BJ (cell line): Measurements from ENCODE around the gene SF3B1. TPM values are rescaled to one million over a fixed set of nuclear protein-coding genes. Genes with fewer than 3 reads are reported as not detected.
"Not testable (repeated sequence)": the region's sequence is repeated elsewhere in the genome, so short reads cannot be mapped to it uniquely, and the experiment has no call there.

Source experiments
- CTCF ChIA-PET: fragments of 350-600 bp; formaldehyde crosslinking; extraction: SDS; loops from one replicate; lab custom pipeline; 2021; ENCODE audit warnings: antibody characterized with exemption, inconsistent platforms; lab: Yijun Ruan, JAX
- POLR2A ChIA-PET: fragments of 300-600 bp; sonication (Branson Sonifier 250); formaldehyde crosslinking; extraction: SDS; loops from one replicate; lab custom pipeline; 2021; ENCODE audit warnings: antibody characterized with exemption; lab: Charles Lee
- DNase-seq: peaks from one replicate; pipeline ENCODE4 v3.0.0-alpha.2; 2011; ENCODE audit warnings: low read depth
- H3K27me3 ChIP-seq: 2 replicates; pipeline ENCODE4 v1.6.0; 2011; ENCODE audit warnings: low read length; ENCODE audit not compliant: control insufficient read depth, insufficient read depth
- H3K36me3 ChIP-seq: 2 replicates; pipeline ENCODE4 v1.5.1; 2011; ENCODE audit warnings: low read length; ENCODE audit not compliant: control insufficient read depth, insufficient read depth
- H3K4me3 ChIP-seq: 2 replicates; pipeline ENCODE4 v1.5.1; 2011; ENCODE audit warnings: low read depth, mild to moderate bottlenecking, control low read depth, low read length
- polyA plus RNA-seq: library from polyadenylated mRNA; depleted of rRNA; stranded (reverse); fragments of >200 nt; gene quantifications from 2 replicates; pipeline ENCODE4 v1.2.3, GENCODE V29; 2011
- TF ChIP-seq, protein P1 (sequence below): IDR thresholded peaks from 2 replicates; pipeline ENCODE4 v1.5.1; 2011; ENCODE audit warnings: low read depth, mild to moderate bottlenecking, control low read depth, inconsistent platforms, low read length, moderate library complexity; ENCODE audit not compliant: insufficient read depth

The SF3B1 gene
- polyA plus RNA-seq, 1 experiment: 187 TPM

DNA sequence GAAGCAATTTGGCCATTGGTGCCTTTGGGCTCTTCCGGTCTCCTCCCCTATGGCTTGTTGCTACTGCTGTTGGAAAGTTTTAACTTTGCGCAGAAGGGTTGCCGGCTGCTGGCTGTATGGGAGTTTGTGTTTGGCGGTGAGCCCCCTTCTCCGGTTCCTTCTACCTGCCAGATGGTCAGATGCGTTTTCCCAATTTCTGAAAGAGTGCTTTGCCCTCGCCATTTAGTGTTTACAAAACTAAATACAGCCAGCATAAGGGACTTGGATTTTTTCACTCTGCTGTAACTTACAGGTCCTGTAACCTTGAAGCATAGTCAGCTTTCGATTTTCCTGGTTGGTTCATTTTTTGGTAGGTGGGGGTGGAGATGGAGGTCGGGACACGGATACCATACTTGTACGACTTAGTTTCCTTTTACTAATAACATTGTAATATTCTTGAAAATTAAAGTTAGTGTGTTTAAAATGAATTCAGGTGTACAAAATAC, 19.1 kb upstream of the SF3B1 start:
- DNase-seq: peak; percentile 61

DNA sequence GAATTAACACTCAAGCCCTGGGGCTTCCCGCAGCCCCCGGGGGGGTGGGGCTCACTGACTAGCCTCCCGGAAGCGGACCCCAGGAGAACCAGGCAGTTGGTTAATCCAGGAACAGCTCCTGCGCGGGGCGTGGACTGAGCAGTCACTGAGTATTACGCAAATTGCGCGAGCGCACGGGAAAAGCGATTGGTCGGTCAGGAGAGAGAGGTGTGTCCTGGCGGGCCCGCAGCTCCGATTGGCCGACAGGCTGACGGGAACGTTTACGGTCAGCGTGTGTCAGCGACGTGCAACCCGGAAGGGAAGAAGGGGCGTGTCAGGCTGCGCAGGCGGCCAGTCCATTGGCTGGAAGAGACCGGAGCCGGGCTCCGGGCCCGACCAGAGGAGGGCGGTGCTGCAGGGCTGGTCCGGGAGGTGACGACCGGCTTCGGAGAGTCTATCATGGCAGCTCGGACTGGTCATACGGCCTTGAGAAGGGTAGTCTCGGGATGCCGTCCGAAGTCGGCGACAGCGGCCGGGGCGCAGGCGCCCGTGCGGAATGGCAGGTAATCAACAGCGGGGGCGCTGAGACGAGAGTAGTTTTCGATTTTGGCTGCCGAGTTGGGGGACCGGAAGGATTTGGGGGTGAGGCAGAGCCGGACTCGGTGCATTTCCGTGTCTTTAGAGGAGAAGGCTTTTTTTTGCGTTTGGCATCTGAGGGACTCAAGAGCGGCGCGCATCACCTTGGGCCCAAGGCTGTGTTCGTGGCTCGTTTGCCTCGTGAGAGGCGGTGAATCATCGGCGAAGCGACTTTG, 18.5 kb upstream of the SF3B1 start, which contains the start of gene COQ10B:
TSS of gene COQ10B (plus strand) at position 430 of the 791 bp plus-strand sequence. CDS start at position 439, 9 bp downstream.
- DNase-seq: peak; percentile 99
- ChIA-PET POLR2A (interaction anchor here (0.6 to 1.0 kb wide), 3 partner anchors 11 to 47 kb away, joined by 3 to 18 read pairs (median 4); partner anchors contain the start of genes HSPD1, HSPE1 and SF3B1), CTCF (no interaction called here)
- Histone ChIP-seq H3K4me3 (peak within 1 kb of the TSS; percentile 92), H3K36me3 (no peaks in the 10 kb centered on the region), H3K27me3 (no peaks in the 10 kb centered on the region)
- TF ChIP-seq, protein P1, sequence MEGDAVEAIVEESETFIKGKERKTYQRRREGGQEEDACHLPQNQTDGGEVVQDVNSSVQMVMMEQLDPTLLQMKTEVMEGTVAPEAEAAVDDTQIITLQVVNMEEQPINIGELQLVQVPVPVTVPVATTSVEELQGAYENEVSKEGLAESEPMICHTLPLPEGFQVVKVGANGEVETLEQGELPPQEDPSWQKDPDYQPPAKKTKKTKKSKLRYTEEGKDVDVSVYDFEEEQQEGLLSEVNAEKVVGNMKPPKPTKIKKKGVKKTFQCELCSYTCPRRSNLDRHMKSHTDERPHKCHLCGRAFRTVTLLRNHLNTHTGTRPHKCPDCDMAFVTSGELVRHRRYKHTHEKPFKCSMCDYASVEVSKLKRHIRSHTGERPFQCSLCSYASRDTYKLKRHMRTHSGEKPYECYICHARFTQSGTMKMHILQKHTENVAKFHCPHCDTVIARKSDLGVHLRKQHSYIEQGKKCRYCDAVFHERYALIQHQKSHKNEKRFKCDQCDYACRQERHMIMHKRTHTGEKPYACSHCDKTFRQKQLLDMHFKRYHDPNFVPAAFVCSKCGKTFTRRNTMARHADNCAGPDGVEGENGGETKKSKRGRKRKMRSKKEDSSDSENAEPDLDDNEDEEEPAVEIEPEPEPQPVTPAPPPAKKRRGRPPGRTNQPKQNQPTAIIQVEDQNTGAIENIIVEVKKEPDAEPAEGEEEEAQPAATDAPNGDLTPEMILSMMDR: peak; percentile 47

More for the DNA sequence above, 19.1 kb upstream of the SF3B1 start:
- no peaks in the 10 kb centered on the region for H3K36me3 ChIP-seq
- TF ChIP-seq, protein P1: no peak
- ChIA-PET CTCF (no interaction called here), POLR2A (interaction anchor here (0.5 kb wide), 1 partner anchor 12 kb away, joined by 3 read pairs; no protein-coding TSS in a partner anchor)
- H3K4me3 ChIP-seq: peak overlapping the region; percentile 92
- no peaks in the 10 kb centered on the region for H3K27me3 ChIP-seq

DNA sequence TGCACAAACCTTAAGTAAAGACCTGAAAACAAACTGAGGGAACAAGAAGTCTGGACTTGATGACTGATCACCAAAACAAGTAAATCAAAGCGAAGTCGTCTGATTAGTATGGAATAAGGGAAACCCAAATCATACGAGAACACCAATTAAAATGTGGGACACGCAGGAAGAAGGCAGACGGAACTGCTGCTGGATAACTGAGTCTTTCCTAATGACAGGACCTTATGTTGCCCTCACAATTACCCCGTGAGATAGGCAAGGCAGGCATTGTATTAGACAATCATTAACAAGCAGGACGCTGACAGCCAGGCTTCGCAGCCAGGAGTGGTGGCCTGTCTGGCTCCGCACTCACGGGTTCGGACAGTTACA, 17.9 kb upstream of the SF3B1 start:
- Histone ChIP-seq H3K27me3 (no peaks in the 10 kb centered on the region), H3K36me3 (no peaks in the 10 kb centered on the region), H3K4me3 (peak overlapping the region; percentile 53)
- no peak for DNase-seq
- TF ChIP-seq, protein P1: no peak
- CTCF ChIA-PET: no interaction called here
- POLR2A ChIA-PET: interaction anchor here (0.6 to 1.0 kb wide), 3 partner anchors 11 to 47 kb away, joined by 3 to 18 read pairs (median 4); partner anchors contain the start of genes HSPD1, HSPE1 and SF3B1

DNA sequence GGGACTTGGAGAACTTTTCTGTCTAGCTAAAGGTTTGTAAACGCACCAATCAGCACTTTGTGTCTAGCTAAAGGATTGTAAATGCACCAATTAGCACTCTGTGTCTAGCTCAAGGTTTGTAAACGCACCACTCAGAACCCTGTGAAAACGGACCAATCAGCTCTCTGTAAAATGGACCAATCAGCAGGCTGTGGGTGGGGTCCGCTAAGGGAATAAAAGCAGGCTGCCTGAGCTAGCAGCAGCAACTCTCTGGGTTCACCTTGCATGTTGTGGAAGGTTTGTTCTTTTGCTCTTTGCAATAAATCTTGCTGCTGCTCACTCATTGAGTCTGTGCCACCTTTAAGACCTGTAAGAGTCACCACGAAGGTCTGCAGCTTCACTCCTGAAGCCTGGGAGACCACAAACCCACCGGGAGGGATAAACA, 16.1 kb upstream of the SF3B1 start:
- H3K27me3 ChIP-seq, POLR2A ChIA-PET, CTCF ChIA-PET, DNase-seq, H3K36me3 ChIP-seq, H3K4me3 ChIP-seq: not testable (repeated sequence)

DNA sequence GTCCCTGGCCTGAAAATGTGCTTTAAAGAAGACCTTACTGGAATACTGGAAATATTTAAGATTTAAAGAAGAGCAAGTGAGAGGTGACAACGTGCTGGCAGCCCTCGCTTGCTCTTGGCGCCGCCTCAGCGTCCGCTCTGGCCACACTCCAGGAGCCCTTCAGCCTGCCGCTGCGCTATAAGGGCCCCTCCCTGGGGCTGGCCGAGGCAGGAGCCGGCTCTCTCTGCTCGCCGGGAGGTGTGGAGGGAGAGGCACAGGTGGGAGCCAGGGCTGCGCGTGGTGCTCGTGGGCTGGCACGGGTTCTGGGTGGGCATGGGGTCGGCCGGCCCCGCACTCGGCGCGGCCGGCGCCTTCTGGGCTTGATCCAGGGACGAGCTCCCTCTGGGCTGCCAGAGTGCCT, 15.6 kb upstream of the SF3B1 start:
- no peak for DNase-seq
- TF ChIP-seq, protein P1: no peak
- CTCF ChIA-PET: no interaction called here
- H3K36me3 ChIP-seq: no peaks in the 10 kb centered on the region
- POLR2A ChIA-PET: no interaction called here
- H3K27me3 ChIP-seq: no peaks in the 10 kb centered on the region
- H3K4me3 ChIP-seq: no peak overlapping the region
